SK-N-SH (cell line): ENCODE results near the gene GUCY2D. TPM values are rescaled to one million over a fixed set of nuclear protein-coding genes. Genes with fewer than 3 reads are reported as not detected.

Experiments used
- CTCF ChIA-PET: fragments of 300-600, 350-600 bp; formaldehyde crosslinking; extraction: SDS; loops from one replicate; lab custom pipeline; 2021; lab: Yijun Ruan, JAX
- POLR2A ChIA-PET: fragments of 350-600 bp; sonication (Branson Sonifier 250); formaldehyde crosslinking; extraction: SDS; loops from one replicate; lab custom pipeline; 2020; ENCODE audit warnings: antibody characterized with exemption, inconsistent platforms; lab: Yijun Ruan, JAX
- DNase-seq: peaks from one replicate; pipeline ENCODE4 v3.0.0; 2012
- H2AFZ ChIP-seq: fragments of 200-600 bp; sonication (generic); 2 replicates; pipeline ENCODE4 v1.8.1; 2016; ENCODE audit warnings: antibody characterized with exemption, mild to moderate bottlenecking, low read depth
- H3F3A ChIP-seq: fragments of 200-600 bp; sonication (generic); replicated peaks from 2 replicates; pipeline ENCODE3; 2016; ENCODE audit warnings: antibody characterized with exemption, mild to moderate bottlenecking; ENCODE audit not compliant: insufficient read depth
- H3K27ac ChIP-seq, 2 experiments: fragments of 200-500 bp in 1 of 2; fragments of 200-600 bp in 1 of 2; sonication (Bioruptor generic) in 1 of 2; sonication (generic), shearing (Covaris generic) in 1 of 2; 2 replicates each; pipeline versions ENCODE4 v1.5.1 to v1.6.1; 2014 to 2016; ENCODE audit warnings: low read depth in 2 of 2, inconsistent platforms in 1 of 2, low read length in 1 of 2, mild to moderate bottlenecking in 1 of 2, mixed read lengths in 1 of 2
- H3K27me3 ChIP-seq: fragments of 200-600 bp; sonication (generic), shearing (Covaris generic); 2 replicates; pipeline ENCODE4 v1.6.1; 2016; ENCODE audit warnings: mixed run types; ENCODE audit not compliant: insufficient read depth
- H3K36me3 ChIP-seq, 2 experiments: fragments of 200-500 bp in 1 of 2; fragments of 200-600 bp in 1 of 2; sonication (Bioruptor generic) in 1 of 2; sonication (generic) in 1 of 2; replicated peaks in 1 of 2; 2 replicates each; pipeline versions ENCODE3 to v1.5.1; 2014 to 2016; ENCODE audit warnings: low read length in 1 of 2, mild to moderate bottlenecking in 1 of 2; ENCODE audit not compliant: insufficient read depth in 2 of 2, control insufficient read depth in 1 of 2
- H3K4me1 ChIP-seq, 2 experiments: fragments of 200-500 bp in 1 of 2; fragments of 200-600 bp in 1 of 2; sonication (Bioruptor generic) in 1 of 2; sonication (generic), shearing (Covaris generic) in 1 of 2; 2 replicates each; pipeline versions ENCODE4 v1.5.1 to v1.6.1; 2014 to 2016; ENCODE audit warnings: low read depth in 1 of 2, low read length in 1 of 2, mixed run types in 1 of 2; ENCODE audit not compliant: insufficient read depth in 2 of 2, control insufficient read depth in 1 of 2
- H3K4me2 ChIP-seq: fragments of 200-600 bp; sonication (generic), shearing (Covaris generic); 2 replicates; pipeline ENCODE4 v1.6.1; 2017; ENCODE audit warnings: mixed run types
- H3K4me3 ChIP-seq, 2 experiments: fragments of 200-500 bp in 1 of 2; fragments of 200-600 bp in 1 of 2; sonication (Bioruptor generic) in 1 of 2; sonication (generic), shearing (Covaris generic) in 1 of 2; 2 replicates each; pipeline versions ENCODE4 v1.5.1 to v1.8.1; 2014 to 2016; ENCODE audit warnings: low read depth in 2 of 2, inconsistent platforms in 1 of 2, low read length in 1 of 2, mild to moderate bottlenecking in 1 of 2, mixed read lengths in 1 of 2, moderate library complexity in 1 of 2
- H3K79me2 ChIP-seq: fragments of 200-600 bp; sonication (generic); 2 replicates; pipeline ENCODE4 v1.8.1; 2017; ENCODE audit warnings: mild to moderate bottlenecking; ENCODE audit not compliant: insufficient read depth
- H3K9ac ChIP-seq: fragments of 200-600 bp; sonication (generic); 2 replicates; pipeline ENCODE4 v1.6.1; 2017; ENCODE audit warnings: mixed run types
- H3K9me2 ChIP-seq: fragments of 200-600 bp; sonication (generic); 2 replicates; pipeline ENCODE4 v1.6.1; 2017; ENCODE audit warnings: mixed run types
- H3K9me3 ChIP-seq: fragments of 200-600 bp; sonication (generic); 2 replicates; pipeline ENCODE4 v1.6.1; 2017; ENCODE audit warnings: mixed run types, mild to moderate bottlenecking, moderate library complexity
- H4K20me1 ChIP-seq: fragments of 200-600 bp; sonication (generic); 2 replicates; pipeline ENCODE4 v1.6.1; 2017; ENCODE audit warnings: mild to moderate bottlenecking, mixed run types; ENCODE audit not compliant: insufficient read depth
- CHD2 ChIP-seq: fragments of 150-350 bp; IDR thresholded peaks from 2 replicates; pipeline ENCODE4 v1.6.1; 2018; ENCODE audit warnings: low read length; ENCODE audit not compliant: partially characterized antibody
- CTCF ChIP-seq: fragments of 200-600 bp; sonication (generic); IDR thresholded peaks from 2 replicates; pipeline ENCODE4 v1.6.1; 2017; ENCODE audit warnings: antibody characterized with exemption, mild to moderate bottlenecking, moderate library complexity
- ELF1 ChIP-seq: IDR thresholded peaks from 2 replicates; pipeline ENCODE4 v1.4.0; 2012
- FOXM1 ChIP-seq: IDR thresholded peaks from 2 replicates; pipeline ENCODE4 v1.4.0; 2012; ENCODE audit warnings: low read depth, mild to moderate bottlenecking
- GATA2 ChIP-seq: sonication (generic); formaldehyde crosslinking; IDR thresholded peaks from 2 replicates; pipeline ENCODE4 v1.5.0; 2020; ENCODE audit warnings: mild to moderate bottlenecking, missing genetic modification reagents
- JUND ChIP-seq: IDR thresholded peaks from 2 replicates; pipeline ENCODE4 v1.4.0; 2012
- MAX ChIP-seq: IDR thresholded peaks from 2 replicates; pipeline ENCODE4 v1.4.0; 2012; ENCODE audit warnings: low read depth
- MEF2A ChIP-seq: IDR thresholded peaks from 2 replicates; pipeline ENCODE4 v1.4.0; 2012; ENCODE audit warnings: low read depth, borderline replicate concordance
- MXI1 ChIP-seq: IDR thresholded peaks from 2 replicates; pipeline ENCODE4 v1.6.1; 2012; ENCODE audit warnings: mild to moderate bottlenecking, low read depth, low read length, improper control_type of control experiment
- NRF1 ChIP-seq: IDR thresholded peaks from 2 replicates; pipeline ENCODE4 v1.6.1; 2012; ENCODE audit warnings: low read depth, mild to moderate bottlenecking, low read length
- POLR2AphosphoS5 ChIP-seq: IDR thresholded peaks from 2 replicates; pipeline ENCODE4 v1.6.1; 2012; ENCODE audit warnings: low read depth, low read length
- RAD21 ChIP-seq: IDR thresholded peaks from 2 replicates; pipeline ENCODE4 v1.6.1; 2012; ENCODE audit warnings: mild to moderate bottlenecking, low read length
- RCOR1 ChIP-seq: fragments of 150-350 bp; IDR thresholded peaks from 2 replicates; pipeline ENCODE4 v1.6.1; 2017; ENCODE audit warnings: antibody characterized with exemption, low read length
- RFX5 ChIP-seq: IDR thresholded peaks from 2 replicates; pipeline ENCODE4 v1.6.1; 2012; ENCODE audit warnings: mild to moderate bottlenecking, improper control_type of control experiment, low read length
- SIN3A ChIP-seq: IDR thresholded peaks from 2 replicates; pipeline ENCODE4 v1.6.1; 2012; ENCODE audit warnings: low read depth, mild to moderate bottlenecking, low read length, moderate library complexity, borderline replicate concordance
- TAF1 ChIP-seq: IDR thresholded peaks from 2 replicates; pipeline ENCODE4 v1.6.1; 2012; ENCODE audit warnings: low read depth, mild to moderate bottlenecking, low read length, moderate library complexity, borderline replicate concordance
- TCF12 ChIP-seq: IDR thresholded peaks from 2 replicates; pipeline ENCODE4 v1.4.0; 2012
- TEAD4 ChIP-seq: IDR thresholded peaks from 2 replicates; pipeline ENCODE4 v1.4.0; 2012; ENCODE audit warnings: mild to moderate bottlenecking, borderline replicate concordance; ENCODE audit not compliant: insufficient read depth
- USF1 ChIP-seq: IDR thresholded peaks from 2 replicates; pipeline ENCODE4 v1.4.0; 2012; ENCODE audit warnings: low read depth, borderline replicate concordance
- USF2 ChIP-seq: fragments of 150-350 bp; IDR thresholded peaks from 2 replicates; pipeline ENCODE4 v1.6.1; 2017; ENCODE audit warnings: antibody characterized with exemption, low read length, low read depth, borderline replicate concordance
- WGBS: methylation state at CpG from one replicate; pipeline ENCODE4 v1.1.6; 2017; ENCODE audit warnings: low lambda C conversion rate; 5-methylcytosine and 5-hydroxymethylcytosine counted together
- polyA plus RNA-seq, 3 experiments: library from polyadenylated mRNA; depleted of rRNA; stranded (reverse); fragments of >200 nt; gene quantifications; 2 replicates each; pipeline ENCODE4 v1.2.3, GENCODE V29; 2012

GUCY2D gene
- polyA plus RNA-seq, 1 of the 3 experiments (the other 2 are of a cell fraction), result not detected

GRCh38 chr17:8015957-8016631 lies 13.7 kb downstream of the GUCY2D start:
- H3K9ac ChIP-seq, result no peak overlapping the region
- peak overlapping the region; percentile 45 to 53 for H3K4me3 ChIP-seq
- no peaks in the 10 kb centered on the region for H3K9me3 ChIP-seq
- peak overlapping the region; percentile 77 for H3K4me2 ChIP-seq
- H3F3A ChIP-seq, result no peaks in the 10 kb centered on the region
- H3K36me3 ChIP-seq, result no peaks in the 10 kb centered on the region
- H4K20me1 ChIP-seq, result no peaks in the 10 kb centered on the region
- H3K27me3 ChIP-seq, result no peaks in the 10 kb centered on the region
- TF ChIP-seq POLR2AphosphoS5 (no peak), RFX5 (no peak), CTCF (no peak), RAD21 (no peak), SIN3A (no peak), TEAD4 (no peak), CHD2 (no peak), USF1 (no peak)
- WGBS, result 14% methylated on average over 19 of the region's 46 CpGs
- ChIA-PET POLR2A (no interaction called here), CTCF (interaction anchor here (0.6 to 14.8 kb wide), 26 partner anchors 8 to 273 kb away, joined by 3 to 228 read pairs (median 6); partner anchors contain the start of genes ALOX15B, CHD3, GUCY2D and RNF227)
- peak overlapping the region; percentile 95; the same call in 1 of the 2 replicates for H2AFZ ChIP-seq
- no peaks in the 10 kb centered on the region for H3K9me2 ChIP-seq
- H3K79me2 ChIP-seq, result no peaks in the 10 kb centered on the region
- peak; percentile 71 for DNase-seq
- no peak overlapping the region for H3K27ac ChIP-seq
- H3K4me1 ChIP-seq, result peaks cover 0 to 15% of the 10 kb centered on the region in 2 experiments; a peak in 1 of 4 replicates

DNA sequence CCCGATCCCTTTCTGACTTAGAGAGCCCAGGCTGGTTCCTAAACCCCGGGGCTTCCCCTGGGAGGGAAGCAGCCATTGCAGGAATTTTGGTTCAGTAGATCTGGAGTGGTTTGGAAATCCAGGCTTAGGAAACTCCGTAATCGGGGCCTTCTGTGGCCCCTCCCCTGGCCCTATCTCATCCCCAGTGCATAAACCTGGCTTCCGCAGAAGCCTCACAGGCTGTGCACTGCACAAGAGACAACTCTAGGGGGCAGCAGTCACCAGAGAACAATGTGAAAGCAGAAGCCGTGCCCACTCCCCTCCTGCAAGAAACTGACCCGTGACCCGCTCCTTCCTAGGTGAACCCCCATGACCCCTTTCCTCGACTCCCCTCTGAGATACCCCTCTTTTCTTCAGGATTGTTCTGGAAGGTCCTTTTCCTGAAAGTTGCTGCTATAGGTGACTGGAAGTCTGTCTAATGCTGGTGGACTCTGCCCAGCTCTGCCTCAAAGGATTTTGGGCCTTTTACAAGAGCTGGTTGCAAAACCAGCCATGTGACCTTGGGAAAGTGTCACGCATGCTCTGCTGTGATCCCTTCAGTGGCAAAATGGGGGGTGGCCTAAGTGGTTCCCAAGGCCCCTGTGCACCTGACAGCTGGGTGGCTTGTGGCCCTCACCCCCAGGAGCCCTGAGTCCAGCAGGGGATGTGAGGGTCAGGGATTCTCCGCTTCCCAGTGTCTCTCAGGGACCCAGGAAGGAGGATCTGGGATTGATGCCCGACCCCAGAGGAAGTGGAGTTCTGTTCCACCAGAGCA lies 14.4 kb downstream of the GUCY2D start:
- Histone ChIP-seq H3K27me3 (no peaks in the 10 kb centered on the region), H2AFZ (peak overlapping the region; percentile 95; the same call in 1 of the 2 replicates), H3K27ac (no peak overlapping the region), H3F3A (no peaks in the 10 kb centered on the region), H3K9me2 (no peaks in the 10 kb centered on the region), H3K4me3 (peak overlapping the region; percentile 45 to 53), H3K36me3 (no peaks in the 10 kb centered on the region), H3K9me3 (no peaks in the 10 kb centered on the region), H4K20me1 (no peaks in the 10 kb centered on the region), H3K4me1 (peaks cover 0 to 15% of the 10 kb centered on the region in 2 experiments; a peak in 1 of 4 replicates), H3K79me2 (no peaks in the 10 kb centered on the region), H3K9ac (no peak overlapping the region), H3K4me2 (peak overlapping the region; percentile 77)
- 20% methylated on average over 8 of the region's 12 CpGs for WGBS
- peak; percentile 82 for DNase-seq
- POLR2A ChIA-PET, result no interaction called here
- CTCF ChIA-PET, result interaction anchor here (0.6 to 14.8 kb wide), 37 partner anchors 8 to 273 kb away, joined by 3 to 228 read pairs (median 4); partner anchors contain the start of genes ALOX15B, CHD3, GUCY2D and RNF227
- TF ChIP-seq TCF12, result no peak
- no peak for TF ChIP-seq USF2
- TF ChIP-seq ELF1, result no peak
- no peak for TF ChIP-seq JUND
- no peak for TF ChIP-seq TAF1
- TF ChIP-seq MXI1, result no peak
- TF ChIP-seq MAX, result no peak
- no peak for TF ChIP-seq FOXM1
- TF ChIP-seq NRF1, result no peak
- 0 out of 2 replicates have a peak, but pooled peaks have one; percentile 30 for TF ChIP-seq GATA2
- TF ChIP-seq RCOR1, result no peak
- TF ChIP-seq TEAD4, result no peak
- no peak for TF ChIP-seq MEF2A
- peak; percentile 72 for TF ChIP-seq CTCF
- TF ChIP-seq RAD21, result peak; percentile 76
